Ovary (tissue), 3 donors: ENCODE data around the gene ABCA13.

ENCODE experiments used
- CTCF ChIP-seq, 3 donors: fragments of 450-650 bp in 2 of 3; fragments of 200-600 bp in 1 of 3; IDR thresholded peaks; one replicate each; pipeline versions ENCODE4 v1.5.1 to v1.8.0; 2016 to 2022; ENCODE audit warnings: antibody characterized with exemption in 3 of 3, mild to moderate bottlenecking in 1 of 3
- EP300 ChIP-seq: sonication (generic); formaldehyde crosslinking; IDR thresholded peaks from one replicate; pipeline ENCODE4 v1.6.1; 2017; ENCODE audit warnings: antibody characterized with exemption
- donor health status: DM: no; HTN: no; CAD: no.

DNA sequence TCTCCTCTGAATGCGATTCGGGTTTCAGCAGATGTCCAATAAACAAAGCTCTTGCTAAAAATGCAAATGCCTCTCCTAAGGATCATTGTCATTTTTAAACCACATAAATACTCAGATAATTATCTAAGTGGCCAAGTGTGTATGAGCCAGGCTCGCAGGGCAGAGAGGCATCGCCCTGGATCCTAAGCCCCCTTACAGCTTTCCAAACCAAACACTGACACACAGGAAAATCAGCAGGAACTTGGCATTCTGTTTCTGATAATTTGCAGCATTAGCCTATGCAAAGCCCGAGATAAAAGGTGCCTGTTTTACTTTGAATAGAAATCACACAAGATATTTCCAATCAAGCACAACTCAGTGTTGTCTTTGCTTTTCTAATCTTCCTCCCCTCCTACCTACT lies 134.4 kb downstream of the ABCA13 start:
- TF ChIP-seq CTCF (IDR thresholded peaks at IDR 0.05), result no peak
- no peak for TF ChIP-seq EP300
